Ishikawa (cell line): ENCODE data around the gene CST6.

Experiments used
- CEBPB ChIP-seq: IDR thresholded peaks from 2 replicates; pipeline ENCODE4 v1.6.1; 2012
- CREB1 ChIP-seq: IDR thresholded peaks from 2 replicates; pipeline ENCODE4 v1.6.1; 2012; ENCODE audit warnings: low read depth
- EGR1 ChIP-seq: IDR thresholded peaks from 2 replicates; pipeline ENCODE4 v1.6.1; 2012
- EP300 ChIP-seq: IDR thresholded peaks from 2 replicates; pipeline ENCODE4 v1.6.1; 2012; ENCODE audit warnings: borderline replicate concordance
- FOXM1 ChIP-seq: IDR thresholded peaks from 2 replicates; pipeline ENCODE4 v1.6.1; 2012; ENCODE audit warnings: low read depth, borderline replicate concordance
- MAX ChIP-seq: IDR thresholded peaks from 2 replicates; pipeline ENCODE4 v1.6.1; 2012
- NFIC ChIP-seq: IDR thresholded peaks from 2 replicates; pipeline ENCODE4 v1.6.1; 2012
- RAD21 ChIP-seq: IDR thresholded peaks from 2 replicates; pipeline ENCODE4 v1.6.1; 2012; ENCODE audit warnings: low read depth
- REST ChIP-seq: IDR thresholded peaks from 2 replicates; pipeline ENCODE4 v1.6.1; 2012; ENCODE audit warnings: low read depth, mild to moderate bottlenecking
- TAF1 ChIP-seq: IDR thresholded peaks from 2 replicates; pipeline ENCODE4 v1.6.1; 2012; ENCODE audit warnings: low read depth, mild to moderate bottlenecking
- TCF12 ChIP-seq: IDR thresholded peaks from 2 replicates; pipeline ENCODE4 v1.6.1; 2012; ENCODE audit warnings: low read depth
- TEAD4 ChIP-seq: IDR thresholded peaks from 2 replicates; pipeline ENCODE4 v1.6.1; 2012
- USF1 ChIP-seq: IDR thresholded peaks from 2 replicates; pipeline ENCODE4 v1.6.1; 2012
- YY1 ChIP-seq: IDR thresholded peaks from 2 replicates; pipeline ENCODE4 v1.6.1; 2012; ENCODE audit warnings: low read depth
- ZBTB7A ChIP-seq: IDR thresholded peaks from 2 replicates; pipeline ENCODE4 v1.6.1; 2012; ENCODE audit warnings: low read depth

The CST6 gene

GRCh38 chr11:66008095-66008467 is 3.7 kb upstream of the CST6 start:
- TF ChIP-seq CREB1 = no peak

GRCh38 chr11:66008468-66009101 is 3.2 kb upstream of the CST6 start:
- TF ChIP-seq RAD21 (peak; percentile 5; the same call in 1 of the 2 replicates), ZBTB7A (no peak), TCF12 (no peak), MAX (peak; percentile 26; the same call in 1 of the 2 replicates)

- TF ChIP-seq FOXM1 = peak; percentile 70; the same call in 1 of the 2 replicates
- TF ChIP-seq EGR1 = no peak
- TF ChIP-seq YY1 = no peak; the same call in none of the 2 replicates
- TF ChIP-seq MAX = peak; percentile 35
- peak; percentile 92 for TF ChIP-seq TCF12
- no peak for TF ChIP-seq CREB1
- peak; percentile 19; the same call in 1 of the 2 replicates for TF ChIP-seq USF1
- TF ChIP-seq NFIC = peak; percentile 83
- no peak for TF ChIP-seq ZBTB7A
- TF ChIP-seq REST = no peak
- peak; percentile 98 for TF ChIP-seq TEAD4
- TF ChIP-seq RAD21 = peak; percentile 22; the same call in 1 of the 2 replicates
- 0 out of 2 replicates have a peak, but pooled peaks have one; percentile 31 for TF ChIP-seq TAF1
- TF ChIP-seq CEBPB = no peak
- TF ChIP-seq EP300 = peak; percentile 93
These were observed 496 bp upstream of the CST6 start for GRCh38 chr11:66011239-66011784.

- TF ChIP-seq YY1 = no peak
- peak; percentile 72; the same call in 1 of the 2 replicates for TF ChIP-seq ZBTB7A
These were observed 650 bp downstream of the CST6 start for GRCh38 chr11:66012371-66012945.

GRCh38 chr11:66012946-66013761 is 1.3 kb downstream of the CST6 start:
- TF ChIP-seq REST (peak; percentile 81), TEAD4 (peak; percentile 81), ZBTB7A (peak; percentile 8), EP300 (peak; percentile 92), TAF1 (no peak), MAX (no peak; the same call in 1 of the 2 replicates), YY1 (peak; percentile 46; the same call in 1 of the 2 replicates), NFIC (peak; percentile 84), CREB1 (no peak), FOXM1 (no peak; the same call in 1 of the 2 replicates), EGR1 (no peak), RAD21 (no peak), CEBPB (no peak), TCF12 (peak; percentile 91), USF1 (no peak)
